Mesothelial cell of epicardium (in vitro differentiated cells): ENCODE data around the gene GLI1. TPM values are rescaled to one million over a fixed set of nuclear protein-coding genes. Genes with fewer than 3 reads are reported as not detected.

ENCODE experiments used
- DNase-seq, 2 experiments: peaks; one replicate each; pipeline ENCODE4 v3.0.0; 2021; ENCODE audit warnings: low spot score in 2 of 2; ENCODE audit not compliant: unreplicated experiment in 2 of 2
- H3K27ac Mint-ChIP-seq: 2 replicates; pipeline ENCODE4 v1.8.0; 2021; ENCODE audit warnings: mixed read lengths
- H3K27me3 Mint-ChIP-seq: 2 replicates; pipeline ENCODE4 v1.8.0; 2021; ENCODE audit warnings: low read depth, mixed read lengths
- H3K36me3 Mint-ChIP-seq: 2 replicates; pipeline ENCODE4 v1.8.0; 2021; ENCODE audit warnings: mixed read lengths
- H3K4me1 Mint-ChIP-seq: 2 replicates; pipeline ENCODE4 v1.8.0; 2021; ENCODE audit warnings: mixed read lengths
- H3K4me3 Mint-ChIP-seq: 2 replicates; pipeline ENCODE4 v1.8.0; 2021; ENCODE audit warnings: mild to moderate bottlenecking, moderate library complexity, mixed read lengths
- H3K9me3 Mint-ChIP-seq: 2 replicates; pipeline ENCODE4 v1.8.0; 2021; ENCODE audit warnings: mixed read lengths
- total RNA-seq: library from RNA; stranded (reverse); gene quantifications from 3 replicates; pipeline ENCODE4 v1.2.1, GENCODE V29; 2021
- TF ChIP-seq, protein P1 (sequence below): fragments of 200-600 bp; sonication (generic); IDR thresholded peaks from one replicate; pipeline ENCODE4 v1.5.0; 2021; ENCODE audit warnings: antibody characterized with exemption; ENCODE audit not compliant: unreplicated experiment

Gene GLI1
- total RNA-seq, 1 donor from 2014 or later = 10.1 TPM

DNA sequence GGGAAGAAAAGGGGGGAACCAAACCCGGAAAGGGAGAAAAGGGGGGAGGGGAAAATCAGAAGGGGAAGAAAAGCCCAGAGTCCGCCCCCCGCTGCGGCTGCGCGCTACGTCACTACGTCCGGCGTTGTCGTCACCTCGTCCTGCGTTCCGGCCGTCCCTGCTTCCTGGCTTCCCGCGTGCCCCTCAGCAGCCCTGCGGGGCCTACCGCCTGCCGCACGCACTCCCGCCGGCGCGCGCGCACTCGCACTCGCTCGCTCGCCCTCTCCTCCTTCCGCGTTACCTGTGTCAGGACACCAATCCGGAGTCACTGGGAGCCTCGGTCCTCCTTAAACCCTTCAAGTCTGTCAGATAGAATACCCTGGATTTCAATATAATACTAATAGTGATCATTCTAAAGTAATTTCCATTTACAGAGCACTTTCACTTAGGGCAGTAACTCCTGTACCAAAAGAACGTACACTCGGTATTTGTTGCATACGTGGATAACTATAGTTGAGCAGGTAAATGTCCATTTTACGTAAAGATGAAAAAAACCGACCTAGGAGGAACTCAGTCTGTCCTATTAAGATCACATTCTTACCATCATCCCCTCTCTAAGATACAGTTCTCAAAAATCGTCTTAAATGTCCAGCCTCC lies 28.5 kb upstream of the GLI1 start, which contains the start of gene R3HDM2:
Gene R3HDM2 (minus strand): TSS at position 113 of the 636 bp plus-strand sequence. CDS start 120,615 bp downstream, outside the sequence.
- Mint-ChIP-seq H3K4me3 (peak within 1 kb of the TSS; percentile 95), H3K27ac (peak within 1 kb of the TSS; percentile 100)
- TF ChIP-seq, protein P1, sequence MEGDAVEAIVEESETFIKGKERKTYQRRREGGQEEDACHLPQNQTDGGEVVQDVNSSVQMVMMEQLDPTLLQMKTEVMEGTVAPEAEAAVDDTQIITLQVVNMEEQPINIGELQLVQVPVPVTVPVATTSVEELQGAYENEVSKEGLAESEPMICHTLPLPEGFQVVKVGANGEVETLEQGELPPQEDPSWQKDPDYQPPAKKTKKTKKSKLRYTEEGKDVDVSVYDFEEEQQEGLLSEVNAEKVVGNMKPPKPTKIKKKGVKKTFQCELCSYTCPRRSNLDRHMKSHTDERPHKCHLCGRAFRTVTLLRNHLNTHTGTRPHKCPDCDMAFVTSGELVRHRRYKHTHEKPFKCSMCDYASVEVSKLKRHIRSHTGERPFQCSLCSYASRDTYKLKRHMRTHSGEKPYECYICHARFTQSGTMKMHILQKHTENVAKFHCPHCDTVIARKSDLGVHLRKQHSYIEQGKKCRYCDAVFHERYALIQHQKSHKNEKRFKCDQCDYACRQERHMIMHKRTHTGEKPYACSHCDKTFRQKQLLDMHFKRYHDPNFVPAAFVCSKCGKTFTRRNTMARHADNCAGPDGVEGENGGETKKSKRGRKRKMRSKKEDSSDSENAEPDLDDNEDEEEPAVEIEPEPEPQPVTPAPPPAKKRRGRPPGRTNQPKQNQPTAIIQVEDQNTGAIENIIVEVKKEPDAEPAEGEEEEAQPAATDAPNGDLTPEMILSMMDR = no peak

DNA sequence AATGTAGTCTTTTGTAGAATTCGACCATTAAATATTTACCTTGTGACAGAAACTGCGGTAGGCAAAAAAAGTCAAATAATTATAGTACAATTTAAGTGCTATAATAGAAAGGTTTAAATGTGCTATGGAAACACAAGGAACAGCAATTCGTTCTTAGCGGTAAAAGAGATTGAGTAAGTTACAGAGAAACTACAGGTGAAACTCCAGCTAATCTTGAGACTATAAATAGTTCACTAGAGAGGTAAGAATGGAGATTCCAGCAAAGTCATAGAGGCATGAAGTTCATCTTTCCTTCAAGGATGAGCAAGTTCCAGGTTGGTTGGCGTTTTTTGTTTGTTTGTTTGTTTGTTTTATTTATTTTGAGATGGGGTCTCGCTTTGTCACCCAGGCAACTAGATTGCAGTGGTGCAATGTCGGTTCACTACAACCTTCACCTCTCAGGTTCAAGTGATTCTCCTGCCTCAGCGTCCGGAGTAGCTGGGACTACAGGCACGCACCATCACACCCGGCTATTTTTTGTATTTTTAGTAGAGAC lies 27.9 kb upstream of the GLI1 start:
- no peak for DNase-seq
- no peaks in the 10 kb centered on the region for H3K36me3 Mint-ChIP-seq
- peak overlapping the region; percentile 99 for H3K27ac Mint-ChIP-seq
- TF ChIP-seq, protein P1 = no peak
- H3K4me3 Mint-ChIP-seq = peak overlapping the region; percentile 81
- no peaks in the 10 kb centered on the region for H3K9me3 Mint-ChIP-seq
- H3K4me1 Mint-ChIP-seq = peaks cover 29% of the 10 kb centered on the region
- H3K27me3 Mint-ChIP-seq = no peaks in the 10 kb centered on the region

More for the DNA sequence above, 28.5 kb upstream of the GLI1 start, which contains the start of gene R3HDM2:
- DNase-seq = peak; percentile 90 to 96
- no peaks in the 10 kb centered on the region for H3K27me3 Mint-ChIP-seq
- no peaks in the 10 kb centered on the region for H3K36me3 Mint-ChIP-seq
- H3K4me1 Mint-ChIP-seq = peaks cover 29% of the 10 kb centered on the region
- no peaks in the 10 kb centered on the region for H3K9me3 Mint-ChIP-seq

DNA sequence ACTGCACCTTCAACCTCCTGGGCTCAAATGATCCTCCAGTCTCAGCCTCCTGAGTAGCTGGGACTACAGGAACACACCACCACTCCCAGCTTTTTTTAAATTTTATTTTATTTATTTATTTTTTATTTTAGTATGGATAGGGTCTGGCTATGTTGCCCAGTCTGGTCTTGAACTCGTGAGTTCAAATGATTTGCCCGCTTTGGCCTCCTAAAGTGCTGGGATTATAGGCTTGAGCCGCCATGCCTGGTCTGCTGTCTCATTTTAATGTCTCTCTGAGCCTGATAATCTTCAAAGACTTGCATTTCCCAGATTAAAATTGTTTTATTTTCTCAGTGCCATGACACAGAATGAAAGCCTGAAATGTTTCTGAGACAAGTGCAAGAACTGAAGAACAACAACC lies 26.2 kb upstream of the GLI1 start:
- H3K9me3 Mint-ChIP-seq = no peaks in the 10 kb centered on the region
- no peak overlapping the region for H3K27ac Mint-ChIP-seq
- no peak for DNase-seq
- H3K36me3 Mint-ChIP-seq = no peaks in the 10 kb centered on the region
- no peaks in the 10 kb centered on the region for H3K27me3 Mint-ChIP-seq
- H3K4me1 Mint-ChIP-seq = peaks cover 25% of the 10 kb centered on the region
- H3K4me3 Mint-ChIP-seq = no peak overlapping the region
- TF ChIP-seq, protein P1 = no peak

DNA sequence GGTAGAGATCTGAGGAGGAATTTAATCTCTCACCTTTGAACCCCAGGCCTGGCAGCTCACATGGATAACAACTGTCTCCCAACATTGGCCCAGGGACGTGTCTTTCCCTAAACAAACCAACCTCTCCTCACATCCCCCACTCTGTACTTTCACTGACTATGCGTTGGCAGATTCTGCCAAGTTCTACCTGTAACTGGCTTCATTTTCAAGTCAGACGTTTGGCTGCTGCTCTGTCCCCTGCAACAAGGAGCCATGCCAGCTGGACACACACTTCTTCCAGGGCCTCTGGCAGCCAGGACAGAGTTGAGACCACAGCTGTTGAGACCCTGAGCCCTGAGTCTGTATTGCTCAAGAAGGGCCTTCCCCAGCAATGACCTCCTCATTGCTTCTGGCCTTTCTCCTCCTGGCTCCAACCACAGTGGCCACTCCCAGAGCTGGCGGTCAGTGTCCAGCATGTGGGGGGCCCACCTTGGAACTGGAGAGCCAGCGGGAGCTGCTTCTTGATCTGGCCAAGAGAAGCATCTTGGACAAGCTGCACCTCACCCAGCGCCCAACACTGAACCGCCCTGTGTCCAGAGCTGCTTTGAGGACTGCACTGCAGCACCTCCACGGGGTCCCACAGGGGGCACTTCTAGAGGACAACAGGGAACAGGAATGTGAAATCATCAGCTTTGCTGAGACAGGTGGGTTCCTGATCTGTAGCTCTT lies 24.9 kb upstream of the GLI1 start, which contains the start of gene INHBC:
Gene INHBC (plus strand): TSS at position 268 of the 707 bp plus-strand sequence. CDS start 103 bp downstream, at position 371.
- Mint-ChIP-seq H3K9me3 (no peaks in the 10 kb centered on the region), H3K27me3 (no peaks in the 10 kb centered on the region), H3K4me1 (peaks cover 19% of the 10 kb centered on the region), H3K27ac (peak within 1 kb of the TSS; percentile 75), H3K4me3 (peak within 1 kb of the TSS; percentile 20), H3K36me3 (no peaks in the 10 kb centered on the region)
- no peak for DNase-seq
- TF ChIP-seq, protein P1 = no peak

DNA sequence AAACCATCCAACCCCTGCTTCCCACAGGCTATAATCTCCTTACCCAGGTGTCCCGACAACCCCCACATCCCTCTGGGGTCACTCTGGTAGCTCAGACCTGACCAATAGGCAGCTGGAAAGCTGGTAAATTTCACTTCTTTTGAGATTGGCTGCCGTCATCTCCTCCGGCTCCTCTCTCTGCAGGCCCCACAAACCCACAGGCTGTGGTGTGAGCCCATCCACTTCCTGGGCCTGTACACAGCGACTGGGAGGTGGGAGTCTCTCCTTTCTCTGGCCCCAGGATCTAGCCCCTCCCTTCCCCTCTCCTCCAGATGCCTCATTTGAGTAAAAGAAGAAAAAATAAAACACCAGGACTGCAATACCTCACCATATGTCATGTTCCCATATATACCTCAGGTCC lies 24.3 kb upstream of the GLI1 start:
- TF ChIP-seq, protein P1 = no peak
- peaks cover 16% of the 10 kb centered on the region for H3K4me1 Mint-ChIP-seq
- peak overlapping the region; percentile 75 for H3K27ac Mint-ChIP-seq
- no peaks in the 10 kb centered on the region for H3K27me3 Mint-ChIP-seq
- DNase-seq = no peak
- no peaks in the 10 kb centered on the region for H3K9me3 Mint-ChIP-seq
- no peaks in the 10 kb centered on the region for H3K36me3 Mint-ChIP-seq
- H3K4me3 Mint-ChIP-seq = peak overlapping the region; percentile 20
